SJCRH30 (cell line): ENCODE measurements around the gene MICA. TPM values are rescaled to one million over a fixed set of nuclear protein-coding genes. Genes with fewer than 3 reads are reported as not detected.
"Not testable (repeated sequence)": the region's sequence is repeated elsewhere in the genome, so short reads cannot be mapped to it uniquely, and the experiment has no call there.

Experiments used
- DNase-seq, 2 experiments: peaks; one replicate each; pipeline ENCODE4 v3.0.0-alpha.2; 2015 to 2020
- H3K27ac ChIP-seq: fragments of 250-450 bp; sonication (Bioruptor Pico); 2 replicates; pipeline ENCODE4 v1.5.1; 2020; ENCODE audit warnings: mild to moderate bottlenecking, moderate library complexity
- H3K27me3 ChIP-seq: fragments of 250-450 bp; sonication (Bioruptor Pico); 2 replicates; pipeline ENCODE4 v1.5.1; 2020; ENCODE audit warnings: mild to moderate bottlenecking, moderate library complexity
- H3K36me3 ChIP-seq: fragments of 250-450 bp; sonication (Bioruptor Pico); 2 replicates; pipeline ENCODE4 v1.5.1; 2020; ENCODE audit warnings: mild to moderate bottlenecking, moderate library complexity
- H3K4me1 ChIP-seq: fragments of 250-450 bp; sonication (Bioruptor Pico); 2 replicates; pipeline ENCODE4 v1.5.1; 2020; ENCODE audit warnings: mild to moderate bottlenecking, moderate library complexity
- H3K4me3 ChIP-seq: fragments of 250-450 bp; sonication (Bioruptor Pico); 2 replicates; pipeline ENCODE4 v1.5.1; 2020; ENCODE audit warnings: mild to moderate bottlenecking, moderate library complexity
- H3K9me3 ChIP-seq: fragments of 250-450 bp; sonication (Bioruptor Pico); replicated peaks from 2 replicates; pipeline ENCODE4 v1.5.1; 2020; ENCODE audit warnings: mild to moderate bottlenecking, moderate library complexity
- total RNA-seq: library from RNA; depleted of rRNA; stranded (reverse); fragments of >200 nt; shearing (Covaris generic); gene quantifications from 2 replicates; pipeline ENCODE4 v1.2.3, GENCODE V29; 2014

The MICA gene
- total RNA-seq, 1 experiment from 2014 or later, result 7.7 TPM

- Histone ChIP-seq H3K4me1 (no peaks in the 10 kb centered on the region), H3K27me3 (peaks cover 10% of the 10 kb centered on the region; the same call in 1 of the 2 replicates), H3K9me3 (no peaks in the 10 kb centered on the region), H3K27ac (no peak overlapping the region), H3K4me3 (no peak overlapping the region), H3K36me3 (no peaks in the 10 kb centered on the region)
- DNase-seq, result no peak
These were observed 34.9 kb upstream of the MICA start for GRCh38 chr6:31368461-31368860.

DNA sequence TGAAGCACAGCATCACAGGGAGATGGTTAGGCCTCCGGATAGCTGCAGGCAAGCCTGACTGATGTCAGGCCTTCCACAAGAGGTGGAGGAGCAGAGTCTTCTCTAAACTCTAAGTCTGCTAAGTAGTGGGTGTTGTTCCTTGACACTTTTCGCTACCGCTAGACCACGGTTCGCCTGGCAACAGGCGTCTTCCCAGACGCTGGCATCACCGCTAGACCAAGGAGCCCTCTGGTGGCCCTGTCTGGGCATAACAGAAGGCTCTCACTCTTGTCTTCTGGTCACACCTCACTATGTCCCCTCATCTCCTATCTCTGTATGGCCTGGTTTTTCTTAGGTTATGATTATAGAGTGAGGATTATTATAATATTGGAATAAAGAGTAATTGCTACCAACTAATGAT lies 29.3 kb upstream of the MICA start:
- H3K4me1 ChIP-seq, H3K9me3 ChIP-seq, H3K4me3 ChIP-seq, DNase-seq, H3K36me3 ChIP-seq, H3K27ac ChIP-seq: not testable (repeated sequence)
- H3K27me3 ChIP-seq, result peaks cover 10% of the 10 kb centered on the region; the same call in 1 of the 2 replicates

GRCh38 chr6:31375699-31376098 lies 27.7 kb upstream of the MICA start:
- no peak for DNase-seq
- H3K36me3 ChIP-seq, result no peaks in the 10 kb centered on the region
- H3K4me1 ChIP-seq, result peaks cover 4% of the 10 kb centered on the region; the same call in 1 of the 2 replicates
- H3K9me3 ChIP-seq, result no peaks in the 10 kb centered on the region
- no peak overlapping the region for H3K27ac ChIP-seq
- no peak overlapping the region for H3K4me3 ChIP-seq
- H3K27me3 ChIP-seq, result 0 out of 2 replicates have a peak, but pooled peaks cover 3% of the 10 kb centered on the region

DNA sequence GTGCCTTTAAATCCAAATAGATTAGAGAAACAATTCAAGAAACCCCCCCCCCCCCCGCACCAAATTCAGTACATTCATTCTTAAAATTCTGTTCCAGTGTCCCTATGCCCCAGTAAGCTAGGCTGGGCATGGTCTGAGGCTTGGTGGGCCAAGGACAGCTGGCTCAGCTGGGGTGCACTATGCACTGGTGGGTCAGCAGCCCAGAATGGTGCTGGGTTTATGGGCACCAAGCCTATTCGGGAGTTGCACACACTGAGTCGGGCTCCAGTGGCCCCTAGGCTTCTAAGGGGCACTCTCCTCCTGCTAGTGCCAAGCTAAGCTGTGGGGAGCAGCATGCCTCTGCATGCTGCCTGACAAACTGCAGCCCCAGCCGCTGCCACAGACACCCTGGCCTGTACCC lies 26.4 kb upstream of the MICA start:
- Histone ChIP-seq H3K27ac (no peak overlapping the region), H3K27me3 (peaks cover 3% of the 10 kb centered on the region; the same call in 1 of the 2 replicates), H3K4me3 (no peak overlapping the region), H3K4me1 (peaks cover 4% of the 10 kb centered on the region; the same call in 1 of the 2 replicates), H3K9me3 (no peaks in the 10 kb centered on the region), H3K36me3 (no peaks in the 10 kb centered on the region)
- DNase-seq, result no peak

DNA sequence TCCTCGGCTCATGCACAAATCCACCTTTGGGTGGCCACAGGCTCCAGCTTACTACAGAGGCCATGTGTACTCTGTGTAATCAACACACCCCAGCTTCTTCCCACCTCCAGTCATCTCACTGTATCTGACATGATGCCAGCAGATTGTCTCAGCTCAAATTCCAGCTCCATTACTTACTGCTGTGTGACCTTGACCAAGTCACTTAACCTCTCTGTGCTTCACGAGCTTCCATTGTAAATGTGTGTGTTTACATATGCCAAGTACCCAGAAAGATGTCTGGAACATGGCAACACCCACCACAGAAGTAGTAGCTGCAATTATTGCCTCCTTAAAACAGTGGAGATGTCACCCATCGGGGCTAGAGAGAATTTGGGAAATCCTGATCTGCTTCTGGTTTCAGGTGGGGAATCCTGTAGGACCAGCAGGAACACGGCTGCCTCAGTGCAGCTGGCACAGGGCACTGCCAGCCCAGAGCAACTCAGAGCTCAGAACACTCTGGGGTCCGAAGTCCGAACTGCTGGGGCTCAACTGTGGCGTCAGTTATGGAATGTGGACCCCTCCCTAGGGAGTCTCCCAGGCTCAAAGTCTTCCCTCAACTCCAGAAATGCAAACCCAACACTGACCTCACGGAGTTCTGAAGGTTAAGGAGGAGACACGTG lies 25.2 kb upstream of the MICA start:
- DNase-seq, result no peak
- Histone ChIP-seq H3K36me3 (no peaks in the 10 kb centered on the region), H3K27me3 (peaks cover 3% of the 10 kb centered on the region; the same call in 1 of the 2 replicates), H3K27ac (no peak overlapping the region), H3K9me3 (no peaks in the 10 kb centered on the region), H3K4me1 (peaks cover 4% of the 10 kb centered on the region; the same call in 1 of the 2 replicates), H3K4me3 (no peak overlapping the region)

- H3K27me3 ChIP-seq, result peaks cover 3% of the 10 kb centered on the region; the same call in 1 of the 2 replicates
- H3K4me3 ChIP-seq, result no peak overlapping the region
- H3K4me1 ChIP-seq, result peaks cover 4% of the 10 kb centered on the region; the same call in 1 of the 2 replicates
- no peak overlapping the region for H3K27ac ChIP-seq
- no peak for DNase-seq
- no peaks in the 10 kb centered on the region for H3K36me3 ChIP-seq
- no peaks in the 10 kb centered on the region for H3K9me3 ChIP-seq
These were observed 24.7 kb upstream of the MICA start for GRCh38 chr6:31378721-31379103.

- no peak for DNase-seq
- Histone ChIP-seq H3K9me3 (no peaks in the 10 kb centered on the region), H3K4me1 (peaks cover 4% of the 10 kb centered on the region; the same call in 1 of the 2 replicates), H3K27ac (no peak overlapping the region), H3K4me3 (no peak overlapping the region), H3K36me3 (no peaks in the 10 kb centered on the region), H3K27me3 (peaks cover 3% of the 10 kb centered on the region; the same call in 1 of the 2 replicates)
These were observed 23.5 kb upstream of the MICA start for GRCh38 chr6:31379850-31380249.

GRCh38 chr6:31381666-31382065 lies 21.7 kb upstream of the MICA start:
- H3K27me3 ChIP-seq, result peaks cover 3% of the 10 kb centered on the region; the same call in 1 of the 2 replicates
- H3K27ac ChIP-seq, result no peak overlapping the region
- no peak for DNase-seq
- H3K9me3 ChIP-seq, result no peaks in the 10 kb centered on the region
- no peak overlapping the region for H3K4me3 ChIP-seq
- peaks cover 4% of the 10 kb centered on the region; the same call in 1 of the 2 replicates for H3K4me1 ChIP-seq
- no peaks in the 10 kb centered on the region for H3K36me3 ChIP-seq

DNA sequence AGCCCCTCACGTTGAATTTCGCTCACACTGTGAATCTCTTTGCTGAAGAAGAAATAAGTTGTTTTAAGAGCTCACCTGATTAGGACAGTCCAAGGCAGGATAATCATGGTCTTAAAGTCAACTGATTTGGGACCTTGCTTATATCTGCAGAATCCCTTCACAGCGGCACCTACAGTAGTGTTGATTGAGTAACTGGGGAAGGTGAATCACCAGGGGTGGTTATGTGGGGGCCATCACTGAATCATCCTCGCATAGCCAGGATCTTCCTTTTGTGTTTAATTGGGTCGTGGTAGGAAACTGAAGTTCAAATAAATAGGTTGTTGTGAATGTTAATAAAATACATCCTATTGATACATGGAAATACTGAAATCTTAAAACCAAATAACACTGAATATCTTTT lies 20.2 kb upstream of the MICA start:
- H3K4me1 ChIP-seq, result peaks cover 4% of the 10 kb centered on the region; the same call in 1 of the 2 replicates
- no peaks in the 10 kb centered on the region for H3K9me3 ChIP-seq
- H3K36me3 ChIP-seq, result no peaks in the 10 kb centered on the region
- H3K27me3 ChIP-seq, result no peaks in the 10 kb centered on the region; the same call in 1 of the 2 replicates
- no peak overlapping the region for H3K4me3 ChIP-seq
- no peak overlapping the region for H3K27ac ChIP-seq
- DNase-seq, result no peak

GRCh38 chr6:31385041-31385440 lies 18.4 kb upstream of the MICA start:
- no peak for DNase-seq
- H3K36me3 ChIP-seq, result no peaks in the 10 kb centered on the region
- no peak overlapping the region for H3K4me3 ChIP-seq
- no peaks in the 10 kb centered on the region for H3K4me1 ChIP-seq
- H3K27me3 ChIP-seq, result no peaks in the 10 kb centered on the region; the same call in 1 of the 2 replicates
- no peak overlapping the region for H3K27ac ChIP-seq
- no peaks in the 10 kb centered on the region for H3K9me3 ChIP-seq

- H3K27me3 ChIP-seq, result no peaks in the 10 kb centered on the region; the same call in 1 of the 2 replicates
- H3K4me1 ChIP-seq, result no peaks in the 10 kb centered on the region
- no peaks in the 10 kb centered on the region for H3K36me3 ChIP-seq
- no peak overlapping the region for H3K27ac ChIP-seq
- H3K4me3 ChIP-seq, result no peak overlapping the region
- DNase-seq, result no peak
- no peaks in the 10 kb centered on the region for H3K9me3 ChIP-seq
These were observed 17.3 kb upstream of the MICA start for GRCh38 chr6:31386099-31386498.

GRCh38 chr6:31386977-31387376 lies 16.4 kb upstream of the MICA start:
- H3K4me3 ChIP-seq, result no peak overlapping the region
- H3K27ac ChIP-seq, result no peak overlapping the region
- DNase-seq, result no peak
- no peaks in the 10 kb centered on the region for H3K9me3 ChIP-seq
- H3K27me3 ChIP-seq, result no peaks in the 10 kb centered on the region; the same call in 1 of the 2 replicates
- H3K36me3 ChIP-seq, result no peaks in the 10 kb centered on the region
- no peaks in the 10 kb centered on the region for H3K4me1 ChIP-seq

- H3K27me3 ChIP-seq, H3K36me3 ChIP-seq, H3K27ac ChIP-seq, DNase-seq, H3K9me3 ChIP-seq, H3K4me1 ChIP-seq, H3K4me3 ChIP-seq: not testable (repeated sequence)
These were observed 14.2 kb upstream of the MICA start for GRCh38 chr6:31388916-31389801.

DNA sequence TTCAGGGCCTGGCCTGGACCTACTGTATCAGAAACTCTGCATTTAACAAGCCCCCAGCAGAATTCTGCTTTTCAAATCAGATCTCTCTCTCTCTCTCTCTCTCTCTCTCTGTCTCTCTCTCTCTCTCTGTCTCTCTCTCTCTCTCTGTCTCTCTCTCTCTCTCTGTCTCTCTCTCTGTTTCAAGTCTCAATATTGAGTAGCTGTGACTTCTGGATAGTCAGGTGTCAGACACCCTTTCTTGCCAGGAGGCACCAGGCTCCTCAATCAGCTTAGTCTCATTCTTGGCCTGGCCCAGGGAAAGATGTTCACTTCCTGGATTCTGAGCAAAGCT lies 13.6 kb upstream of the MICA start:
- not testable (repeated sequence) for DNase-seq, H3K36me3 ChIP-seq

DNA sequence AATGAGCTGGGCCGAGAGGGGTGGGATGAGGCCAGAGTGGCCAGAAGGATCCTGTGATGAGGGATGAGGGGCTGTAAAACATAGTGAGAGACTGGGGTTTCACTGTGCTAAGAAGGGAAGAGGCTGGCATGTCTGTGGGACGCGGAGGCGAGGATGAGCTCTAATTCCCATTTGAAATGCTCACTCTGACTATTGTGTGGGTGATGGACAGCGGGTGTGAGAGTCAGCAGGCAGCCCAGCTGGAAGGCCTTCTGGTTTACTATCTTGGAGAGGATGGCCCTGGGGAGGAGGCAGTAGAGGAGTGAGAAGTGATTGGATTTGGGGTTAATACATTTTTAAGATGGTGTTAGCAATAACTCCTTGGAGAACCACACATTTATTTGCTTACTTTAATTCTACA lies 9.5 kb upstream of the MICA start:
- Histone ChIP-seq H3K27me3 (no peaks in the 10 kb centered on the region), H3K27ac (no peak overlapping the region), H3K4me3 (no peak overlapping the region), H3K4me1 (no peaks in the 10 kb centered on the region), H3K9me3 (no peaks in the 10 kb centered on the region), H3K36me3 (no peaks in the 10 kb centered on the region)
- DNase-seq, result no peak

More for the DNA sequence above, 13.6 kb upstream of the MICA start:
- not testable (repeated sequence) for H3K27ac ChIP-seq, H3K9me3 ChIP-seq, H3K4me3 ChIP-seq, H3K27me3 ChIP-seq, H3K4me1 ChIP-seq
